HEK293 (cell line): ENCODE data around the gene USO1.

Experiments used
- ATF2 ChIP-seq: fragments of 450-650 bp; formaldehyde crosslinking; IDR thresholded peaks from 2 replicates; pipeline ENCODE4 v1.5.1; 2016; ENCODE audit warnings: missing biosample characterization, missing genetic modification characterization, low read depth
- GFI1B ChIP-seq: fragments of 450-650 bp; formaldehyde crosslinking; IDR thresholded peaks from 2 replicates; pipeline ENCODE4 v1.5.1; 2016; ENCODE audit warnings: missing biosample characterization, missing genetic modification characterization
- HIC1 ChIP-seq: fragments of 450-650 bp; formaldehyde crosslinking; IDR thresholded peaks from 2 replicates; pipeline ENCODE4 v1.5.1; 2016; ENCODE audit warnings: missing biosample characterization, missing genetic modification characterization
- PATZ1 ChIP-seq: fragments of 450-650 bp; formaldehyde crosslinking; IDR thresholded peaks from 2 replicates; pipeline ENCODE4 v1.5.1; 2016; ENCODE audit warnings: missing biosample characterization, missing genetic modification characterization
- ZFP3 ChIP-seq: fragments of 450-650 bp; formaldehyde crosslinking; IDR thresholded peaks from 2 replicates; pipeline ENCODE4 v1.5.1; 2016; ENCODE audit warnings: low read depth, missing biosample characterization, missing genetic modification characterization
- ZNF175 ChIP-seq: fragments of 450-650 bp; formaldehyde crosslinking; IDR thresholded peaks from 2 replicates; pipeline ENCODE4 v1.5.1; 2016; ENCODE audit warnings: missing biosample characterization, missing genetic modification characterization
- ZNF398 ChIP-seq: fragments of 450-650 bp; formaldehyde crosslinking; IDR thresholded peaks from 2 replicates; pipeline ENCODE4 v1.5.1; 2017; ENCODE audit warnings: missing biosample characterization, missing genetic modification characterization
- ZNF777 ChIP-seq: fragments of 450-650 bp; formaldehyde crosslinking; IDR thresholded peaks from 2 replicates; pipeline ENCODE4 v1.5.1; 2017; ENCODE audit warnings: missing biosample characterization, missing genetic modification characterization, borderline replicate concordance
- ZNF843 ChIP-seq: fragments of 450-650 bp; formaldehyde crosslinking; IDR thresholded peaks from 2 replicates; pipeline ENCODE4 v1.5.1; 2016; ENCODE audit warnings: missing biosample characterization, missing genetic modification characterization
- TF ChIP-seq, protein P1 (sequence below): fragments of 450-650 bp; formaldehyde crosslinking; IDR thresholded peaks from 2 replicates; pipeline ENCODE4 v1.5.1; 2016; ENCODE audit warnings: missing biosample characterization, missing genetic modification characterization

- TF ChIP-seq ZNF175 (tag by site-specific recombination) = no peak
- no peak for TF ChIP-seq PATZ1
- TF ChIP-seq, protein P1, sequence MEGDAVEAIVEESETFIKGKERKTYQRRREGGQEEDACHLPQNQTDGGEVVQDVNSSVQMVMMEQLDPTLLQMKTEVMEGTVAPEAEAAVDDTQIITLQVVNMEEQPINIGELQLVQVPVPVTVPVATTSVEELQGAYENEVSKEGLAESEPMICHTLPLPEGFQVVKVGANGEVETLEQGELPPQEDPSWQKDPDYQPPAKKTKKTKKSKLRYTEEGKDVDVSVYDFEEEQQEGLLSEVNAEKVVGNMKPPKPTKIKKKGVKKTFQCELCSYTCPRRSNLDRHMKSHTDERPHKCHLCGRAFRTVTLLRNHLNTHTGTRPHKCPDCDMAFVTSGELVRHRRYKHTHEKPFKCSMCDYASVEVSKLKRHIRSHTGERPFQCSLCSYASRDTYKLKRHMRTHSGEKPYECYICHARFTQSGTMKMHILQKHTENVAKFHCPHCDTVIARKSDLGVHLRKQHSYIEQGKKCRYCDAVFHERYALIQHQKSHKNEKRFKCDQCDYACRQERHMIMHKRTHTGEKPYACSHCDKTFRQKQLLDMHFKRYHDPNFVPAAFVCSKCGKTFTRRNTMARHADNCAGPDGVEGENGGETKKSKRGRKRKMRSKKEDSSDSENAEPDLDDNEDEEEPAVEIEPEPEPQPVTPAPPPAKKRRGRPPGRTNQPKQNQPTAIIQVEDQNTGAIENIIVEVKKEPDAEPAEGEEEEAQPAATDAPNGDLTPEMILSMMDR (tag by site-specific recombination) = no peak
- no peak for TF ChIP-seq GFI1B (tag by site-specific recombination)
- TF ChIP-seq ZFP3 (tag by site-specific recombination) = no peak
- no peak for TF ChIP-seq ATF2 (tag by site-specific recombination)
- no peak for TF ChIP-seq ZNF777 (tag by site-specific recombination)
- no peak for TF ChIP-seq ZNF398 (tag by site-specific recombination)
- no peak for TF ChIP-seq ZNF843 (tag by site-specific recombination)
- TF ChIP-seq HIC1 (tag by site-specific recombination) = no peak
Observed at GRCh38 chr4:75726577-75726976, 2.2 kb downstream of the USO1 start.
